Kidney (tissue), 14 donors: Measurements from ENCODE around the gene DDO. TPM values are rescaled to one million over a fixed set of nuclear protein-coding genes. Genes with fewer than 3 reads are reported as not detected.

Experiments used
- DNase-seq, 5 donors: peaks; one replicate each; pipeline ENCODE4 v3.0.0-alpha.2; 2013 to 2020
- FAIRE-seq: peaks from 2 replicates; lab custom pipeline; 2012; peaks lifted over from hg19 to GRCh38; lab: Jason Lieb, UNC
- H3K27ac ChIP-seq, 2 donors: one replicate each; pipeline ENCODE4 v1.7.0; 2013; ENCODE audit warnings: low read depth in 2 of 2, low read length in 2 of 2, inconsistent platforms in 1 of 2
- H3K27me3 ChIP-seq: one replicate; pipeline ENCODE4 v1.7.1; 2013; ENCODE audit warnings: low read length, inconsistent platforms; ENCODE audit not compliant: control insufficient read depth, insufficient read depth
- H3K36me3 ChIP-seq, 3 donors: one replicate each; pipeline versions ENCODE4 v1.7.0 to v1.7.1; 2013; ENCODE audit warnings: low read length in 3 of 3, control low read depth in 1 of 3, inconsistent platforms in 1 of 3; ENCODE audit not compliant: insufficient read depth in 3 of 3, control insufficient read depth in 2 of 3
- H3K4me1 ChIP-seq, 3 donors: one replicate each; pipeline versions ENCODE4 v1.7.0 to v1.7.1; 2013; ENCODE audit warnings: low read length in 3 of 3, inconsistent platforms in 1 of 3, low read depth in 1 of 3; ENCODE audit not compliant: control insufficient read depth in 2 of 3, insufficient read depth in 2 of 3
- H3K4me3 ChIP-seq, 3 donors: one replicate each; pipeline versions ENCODE4 v1.7.0 to v1.8.1; 2013; ENCODE audit warnings: low read length in 3 of 3, control low read depth in 1 of 3, inconsistent platforms in 1 of 3
- H3K9ac ChIP-seq, 3 donors: one replicate each; pipeline versions ENCODE4 v1.7.0 to v1.7.1; 2013; ENCODE audit warnings: low read length in 3 of 3, control low read depth in 1 of 3, inconsistent platforms in 1 of 3
- H3K9me3 ChIP-seq, 3 donors: one replicate each; pipeline versions ENCODE4 v1.7.0 to v1.7.1; 2013; ENCODE audit warnings: low read length in 3 of 3, control low read depth in 1 of 3, inconsistent platforms in 1 of 3; ENCODE audit not compliant: control insufficient read depth in 2 of 3, insufficient read depth in 1 of 3
- intact Hi-C: fragments of 100-400 bp; cut with DNase I; formaldehyde crosslinking; loops from one replicate; pipeline ENCODE4 v1.11.1; 2022
- polyA plus RNA-seq: library from polyadenylated mRNA; stranded (reverse); fragments of 350-450 nt; fragmentation: Illumina TruSeq; extraction: RNeasy Lipid Tissue Mini Kit (QIAGEN cat#74804); gene quantifications from one replicate; pipeline ENCODE4 v1.2.3, GENCODE V29; 2014; ENCODE audit warnings: low read depth, low replicate concordance; ENCODE audit not compliant: insufficient read depth
- total RNA-seq: library from RNA; stranded (reverse); fragmentation: NEBNext Ultra II Directional; extraction: Animal tissue kit (Norgen Biotek cat#: 25700); gene quantifications from one replicate; pipeline ENCODE4 v1.2.1, GENCODE V29; 2021
- TF ChIP-seq, protein P1 (sequence below): IDR thresholded peaks from 3 replicates; pipeline ENCODE4 v1.5.1; 2012; ENCODE audit warnings: mild to moderate bottlenecking, moderate library complexity, borderline replicate concordance; ENCODE audit not compliant: insufficient read depth; ENCODE audit errors: extremely low read depth
- donor health status: control.
- donor health status: control.
- donor health status: control.
- donor health status: control.
- donor health status: control.
- donor health status: DM: yes; HTN: yes; CAD: no.
- donor health status: Normal renal cell carcinoma (clear cell type).

The DDO gene
- total and polyA plus RNA-seq, 2 donors from 2014 or later: 3.6 to 13.4 TPM

DNA sequence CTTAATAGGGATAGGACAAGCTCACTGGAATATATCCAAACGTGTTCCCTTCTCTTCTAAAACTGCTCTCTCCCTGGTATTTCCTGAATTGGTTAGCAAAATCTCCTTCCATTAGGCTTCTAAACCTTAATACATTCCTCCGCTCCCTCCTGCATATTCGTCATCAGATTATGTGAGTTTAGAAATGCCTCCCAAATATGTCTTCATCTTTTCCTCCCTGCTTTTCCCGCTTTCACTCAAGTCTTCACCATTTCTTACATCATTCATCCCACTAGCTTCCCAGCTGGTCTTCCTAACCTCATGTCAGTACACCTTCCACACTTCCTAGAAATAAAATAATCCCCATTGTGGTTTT, 34.1 kb upstream of the DDO start:
- TF ChIP-seq, protein P1, sequence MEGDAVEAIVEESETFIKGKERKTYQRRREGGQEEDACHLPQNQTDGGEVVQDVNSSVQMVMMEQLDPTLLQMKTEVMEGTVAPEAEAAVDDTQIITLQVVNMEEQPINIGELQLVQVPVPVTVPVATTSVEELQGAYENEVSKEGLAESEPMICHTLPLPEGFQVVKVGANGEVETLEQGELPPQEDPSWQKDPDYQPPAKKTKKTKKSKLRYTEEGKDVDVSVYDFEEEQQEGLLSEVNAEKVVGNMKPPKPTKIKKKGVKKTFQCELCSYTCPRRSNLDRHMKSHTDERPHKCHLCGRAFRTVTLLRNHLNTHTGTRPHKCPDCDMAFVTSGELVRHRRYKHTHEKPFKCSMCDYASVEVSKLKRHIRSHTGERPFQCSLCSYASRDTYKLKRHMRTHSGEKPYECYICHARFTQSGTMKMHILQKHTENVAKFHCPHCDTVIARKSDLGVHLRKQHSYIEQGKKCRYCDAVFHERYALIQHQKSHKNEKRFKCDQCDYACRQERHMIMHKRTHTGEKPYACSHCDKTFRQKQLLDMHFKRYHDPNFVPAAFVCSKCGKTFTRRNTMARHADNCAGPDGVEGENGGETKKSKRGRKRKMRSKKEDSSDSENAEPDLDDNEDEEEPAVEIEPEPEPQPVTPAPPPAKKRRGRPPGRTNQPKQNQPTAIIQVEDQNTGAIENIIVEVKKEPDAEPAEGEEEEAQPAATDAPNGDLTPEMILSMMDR: no peak
- Histone ChIP-seq H3K4me1 (no peaks in the 10 kb centered on the region), H3K4me3 (no peak overlapping the region), H3K27me3 (no peaks in the 10 kb centered on the region), H3K36me3 (no peaks in the 10 kb centered on the region), H3K9ac (no peak overlapping the region), H3K27ac (no peak overlapping the region), H3K9me3 (no peaks in the 10 kb centered on the region)
- FAIRE-seq: no peak
- no peak for DNase-seq
- intact Hi-C loops: no loop called here

DNA sequence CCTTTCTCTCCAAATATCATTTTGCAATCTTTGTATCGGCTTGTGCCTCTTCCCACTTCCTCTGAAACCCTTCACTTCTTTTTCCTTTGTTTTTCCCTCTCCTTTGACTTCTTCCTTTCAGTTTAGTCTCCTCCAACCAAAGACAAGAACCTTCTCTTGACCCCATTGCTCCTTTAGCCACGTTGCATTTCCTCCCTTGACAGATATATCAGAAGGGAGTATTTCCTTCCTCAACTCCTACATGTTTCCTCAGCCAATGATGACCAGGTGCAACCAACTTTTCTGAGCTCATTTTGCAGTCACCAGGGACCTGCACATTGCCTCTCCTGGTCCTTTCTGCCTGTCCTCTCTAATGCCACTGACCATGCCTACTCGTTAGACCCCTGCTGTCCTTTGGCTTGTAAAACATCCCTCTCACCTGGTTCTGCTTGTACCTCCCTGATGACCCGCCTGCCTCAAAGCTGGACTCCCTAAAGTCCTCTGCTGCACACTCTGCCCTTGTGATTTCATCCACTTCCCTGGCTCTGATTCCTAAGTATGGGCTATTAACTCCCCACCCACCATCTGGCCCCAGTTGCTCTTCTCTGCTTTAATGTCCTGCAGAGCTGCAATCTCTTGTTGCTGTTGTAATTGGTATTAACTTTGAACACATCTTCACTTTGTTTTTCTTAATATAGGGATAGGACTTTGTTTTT, 33.6 kb upstream of the DDO start:
- Histone ChIP-seq H3K36me3 (no peaks in the 10 kb centered on the region), H3K4me1 (no peaks in the 10 kb centered on the region), H3K9ac (no peak overlapping the region), H3K9me3 (no peaks in the 10 kb centered on the region), H3K27me3 (no peaks in the 10 kb centered on the region), H3K4me3 (no peak overlapping the region), H3K27ac (no peak overlapping the region)
- TF ChIP-seq, protein P1: no peak
- FAIRE-seq (no peak), DNase-seq (no peak)
- intact Hi-C loops: no loop called here

DNA sequence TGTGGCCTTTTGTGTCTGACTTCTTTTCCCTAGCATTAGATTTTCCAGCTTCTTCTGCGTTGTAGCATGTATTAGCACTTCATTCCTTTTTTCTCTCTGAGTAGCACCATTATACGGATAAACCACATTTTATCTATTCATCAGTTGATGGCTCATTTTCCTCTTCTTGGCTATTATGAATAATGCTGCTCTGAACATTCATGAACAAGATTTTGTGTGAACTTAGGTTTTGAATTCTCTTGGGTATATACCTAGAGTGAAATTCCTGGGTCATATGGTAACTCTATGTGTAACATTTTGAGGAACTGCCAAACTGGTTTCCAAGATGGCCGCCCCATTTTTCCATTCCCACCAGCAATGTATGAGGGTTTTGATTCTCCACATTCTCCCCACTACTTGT, 32.4 kb upstream of the DDO start:
- Histone ChIP-seq H3K4me1 (no peaks in the 10 kb centered on the region), H3K27me3 (no peaks in the 10 kb centered on the region), H3K4me3 (no peak overlapping the region), H3K36me3 (no peaks in the 10 kb centered on the region), H3K9me3 (no peaks in the 10 kb centered on the region), H3K9ac (no peak overlapping the region), H3K27ac (no peak overlapping the region)
- TF ChIP-seq, protein P1: no peak
- DNase-seq: no peak
- intact Hi-C loops: no loop called here
- FAIRE-seq: no peak

DNA sequence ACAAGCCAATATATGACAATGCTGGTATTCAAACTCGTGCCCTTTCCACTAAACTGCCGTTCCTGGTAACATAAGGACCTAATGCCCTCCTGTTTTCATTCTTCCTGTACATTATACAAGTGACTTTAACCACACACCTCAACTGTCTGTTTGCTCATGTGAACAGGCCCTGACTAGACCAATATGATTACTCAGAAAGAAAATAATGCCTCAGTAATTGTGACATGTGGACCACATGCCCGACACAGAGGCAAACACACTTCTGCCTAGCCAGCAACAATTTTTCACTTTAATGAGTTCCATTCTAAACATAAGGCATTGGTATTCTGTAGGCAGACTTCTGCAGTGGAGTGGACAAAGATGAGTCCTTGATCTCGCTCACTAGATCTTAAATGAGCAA, 31.0 kb upstream of the DDO start:
- H3K4me3 ChIP-seq: no peak overlapping the region
- H3K9ac ChIP-seq: no peak overlapping the region
- no peaks in the 10 kb centered on the region for H3K4me1 ChIP-seq
- no peak for DNase-seq
- no peaks in the 10 kb centered on the region for H3K27me3 ChIP-seq
- no peaks in the 10 kb centered on the region for H3K9me3 ChIP-seq
- TF ChIP-seq, protein P1: no peak
- FAIRE-seq: no peak
- intact Hi-C loops: no loop called here
- H3K36me3 ChIP-seq: no peaks in the 10 kb centered on the region
- H3K27ac ChIP-seq: no peak overlapping the region
